GM18502 (cell line): ENCODE results near the gene MRPL24.
A peak's percentile ranks its signal among the peaks of the same experiment; 100 is the strongest.

Experiments used
- ATAC-seq: cut with Tn5 transposase; IDR thresholded peaks from one replicate; pipeline ENCODE4 v1.9.1; 2021; ENCODE audit warnings: mild to moderate bottlenecking; ENCODE audit not compliant: unreplicated experiment, poor library complexity

Gene MRPL24

GRCh38 chr1:156744786-156745419 is 4.0 kb upstream of the MRPL24 start:
- no peak for ATAC-seq

GRCh38 chr1:156744344-156744743 is 3.5 kb upstream of the MRPL24 start:
- ATAC-seq: no peak

- ATAC-seq: no peak
Measured at GRCh38 chr1:156743367-156744302, 2.7 kb upstream of the MRPL24 start.

- no peak for ATAC-seq
Measured at GRCh38 chr1:156742801-156743200, 1.9 kb upstream of the MRPL24 start.

GRCh38 chr1:156742017-156742416 is 1.1 kb upstream of the MRPL24 start:
- ATAC-seq: no peak

GRCh38 chr1:156741481-156741983 is 644 bp upstream of the MRPL24 start:
- ATAC-seq: no peak

- peak; percentile 23 for ATAC-seq
Measured at GRCh38 chr1:156740237-156740740, 599 bp downstream of the MRPL24 start.

- no peak for ATAC-seq
Measured at GRCh38 chr1:156738916-156739315, 2.0 kb downstream of the MRPL24 start.

GRCh38 chr1:156738407-156738806 is 2.5 kb downstream of the MRPL24 start:
- ATAC-seq: no peak

- no peak for ATAC-seq
Measured at GRCh38 chr1:156733989-156734584, 6.8 kb downstream of the MRPL24 start.

GRCh38 chr1:156728599-156729462 is 12.1 kb downstream of the MRPL24 start, which contains the start of gene ISG20L2:
Gene ISG20L2, minus strand, starts transcription at chr1:156728766. Its CDS starts 1,114 bp downstream, at chr1:156727652.
- peak; percentile 91 for ATAC-seq

GRCh38 chr1:156727926-156728598 is 12.8 kb downstream of the MRPL24 start, which contains the start of gene METTL25B:
Gene METTL25B, plus strand, starts transcription at chr1:156728469. Its CDS starts 636 bp downstream, at chr1:156729105.
- ATAC-seq: peak; percentile 62

GRCh38 chr1:156727492-156727891 is 13.4 kb downstream of the MRPL24 start:
- ATAC-seq: no peak

GRCh38 chr1:156726549-156727226 is 14.2 kb downstream of the MRPL24 start:
- ATAC-seq: no peak

- no peak for ATAC-seq
Measured at GRCh38 chr1:156725683-156726280, 15.1 kb downstream of the MRPL24 start.

- no peak for ATAC-seq
Measured at GRCh38 chr1:156721535-156721934, 19.4 kb downstream of the MRPL24 start.

GRCh38 chr1:156721131-156721530 is 19.8 kb downstream of the MRPL24 start:
- no peak for ATAC-seq

- ATAC-seq: no peak
Measured at GRCh38 chr1:156717351-156717750, 23.5 kb downstream of the MRPL24 start.
